Measurements from ENCODE around the gene OPHN1.
"Not testable (repeated sequence)": the region's sequence is repeated elsewhere in the genome, so short reads cannot be mapped to it uniquely, and the experiment has no call there.

Gene OPHN1

GRCh38 chrX:68287419-68287818 is 145.9 kb downstream of the OPHN1 start:
- no peak for DNase-seq (ENCODE audit: low spot score)
- Mint-ChIP-seq H3K27ac (no peak overlapping the region), H3K4me3 (no peak overlapping the region), H3K36me3 (ENCODE audit: low read depth) (no peaks in the 10 kb centered on the region), H3K27me3 (ENCODE audit: low read depth) (peaks cover 3% of the 10 kb centered on the region), H3K9me3 (no peaks in the 10 kb centered on the region), H3K4me1 (ENCODE audit: low read depth) (no peaks in the 10 kb centered on the region)

GRCh38 chrX:68286980-68287379 is 146.3 kb downstream of the OPHN1 start:
- Mint-ChIP-seq H3K27me3 (ENCODE audit: low read depth) (peaks cover 3% of the 10 kb centered on the region), H3K9me3 (no peaks in the 10 kb centered on the region), H3K4me1 (ENCODE audit: low read depth) (no peaks in the 10 kb centered on the region), H3K4me3 (no peak overlapping the region), H3K36me3 (ENCODE audit: low read depth) (no peaks in the 10 kb centered on the region), H3K27ac (no peak overlapping the region)
- no peak for DNase-seq (ENCODE audit: low spot score)

DNA sequence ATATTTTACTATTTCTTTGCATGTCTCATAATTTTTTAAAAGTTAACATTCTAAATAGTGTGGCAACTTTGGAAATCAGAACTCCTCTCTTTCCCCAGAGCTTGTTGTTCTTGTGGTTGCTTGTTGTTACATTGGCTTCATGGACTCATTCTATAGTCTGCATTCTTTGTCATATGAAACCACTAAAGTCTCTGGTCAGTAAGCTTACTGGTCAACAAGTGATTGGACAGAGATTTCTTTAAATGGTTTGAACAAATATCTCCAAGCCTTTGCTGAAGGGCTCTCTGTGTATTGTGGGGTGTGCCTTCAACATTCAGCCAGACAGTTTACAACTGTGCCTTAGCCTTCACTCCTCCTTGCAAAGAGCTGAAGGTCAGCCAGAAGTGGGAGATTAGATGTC is 147.2 kb downstream of the OPHN1 start:
- DNase-seq (ENCODE audit: low spot score): no peak
- no peaks in the 10 kb centered on the region for H3K9me3 Mint-ChIP-seq
- no peaks in the 10 kb centered on the region for H3K36me3 Mint-ChIP-seq (ENCODE audit: low read depth)
- H3K4me1 Mint-ChIP-seq (ENCODE audit: low read depth): no peaks in the 10 kb centered on the region
- no peak overlapping the region for H3K4me3 Mint-ChIP-seq
- peaks cover 3% of the 10 kb centered on the region for H3K27me3 Mint-ChIP-seq (ENCODE audit: low read depth)
- no peak overlapping the region for H3K27ac Mint-ChIP-seq

- Mint-ChIP-seq H3K36me3 (ENCODE audit: low read depth) (no peaks in the 10 kb centered on the region), H3K27ac (no peak overlapping the region), H3K9me3 (no peaks in the 10 kb centered on the region), H3K27me3 (ENCODE audit: low read depth) (peaks cover 3% of the 10 kb centered on the region), H3K4me3 (no peak overlapping the region), H3K4me1 (ENCODE audit: low read depth) (no peaks in the 10 kb centered on the region)
- no peak for DNase-seq (ENCODE audit: low spot score)
Observed at GRCh38 chrX:68284281-68284904, 148.9 kb downstream of the OPHN1 start.

DNA sequence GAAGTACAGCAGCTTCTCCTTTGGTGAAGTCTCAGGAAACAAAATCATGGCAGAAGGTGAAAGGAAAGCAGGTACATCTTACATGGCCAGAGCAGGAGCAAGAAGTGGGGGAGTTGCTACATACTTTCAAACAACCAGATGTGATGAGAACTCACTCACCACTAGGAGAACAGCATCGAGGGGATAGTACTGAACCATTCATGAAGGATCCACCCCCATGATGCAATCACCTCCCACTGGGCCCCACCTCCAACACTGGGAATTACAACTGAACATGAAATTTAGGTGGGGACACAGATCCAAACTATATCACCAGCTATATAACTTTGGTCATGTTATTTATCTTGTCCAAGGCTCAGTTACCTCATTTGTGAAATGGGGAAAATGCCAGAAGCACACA is 159.4 kb downstream of the OPHN1 start:
- no peak overlapping the region for H3K27ac Mint-ChIP-seq
- H3K4me3 Mint-ChIP-seq: no peak overlapping the region
- no peaks in the 10 kb centered on the region for H3K36me3 Mint-ChIP-seq (ENCODE audit: low read depth)
- DNase-seq (ENCODE audit: low spot score): no peak
- no peaks in the 10 kb centered on the region for H3K27me3 Mint-ChIP-seq (ENCODE audit: low read depth)
- H3K9me3 Mint-ChIP-seq: no peaks in the 10 kb centered on the region
- no peaks in the 10 kb centered on the region for H3K4me1 Mint-ChIP-seq (ENCODE audit: low read depth)

DNA sequence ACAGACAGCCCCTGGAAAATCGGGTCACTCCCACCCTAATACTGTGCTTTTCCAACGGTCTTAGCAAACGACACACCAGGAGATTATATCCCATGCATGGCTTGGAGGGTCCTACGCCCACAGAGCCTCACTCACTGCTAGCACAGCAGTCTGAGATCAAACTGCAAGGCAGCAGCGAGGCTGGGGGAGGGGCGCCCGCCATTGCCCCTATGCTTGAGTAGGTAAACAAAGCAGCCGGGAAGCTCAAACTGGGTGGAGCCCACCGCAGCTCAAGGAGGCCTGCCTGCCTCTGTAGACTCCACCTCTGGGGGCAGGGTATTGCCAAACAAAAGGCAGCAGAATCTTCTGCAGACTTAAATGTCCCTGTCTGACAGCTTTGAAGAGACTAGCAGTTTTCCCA is 168.5 kb downstream of the OPHN1 start:
- H3K4me3 Mint-ChIP-seq; H3K4me1 Mint-ChIP-seq (ENCODE audit: low read depth); H3K27me3 Mint-ChIP-seq (ENCODE audit: low read depth); H3K9me3 Mint-ChIP-seq; DNase-seq (ENCODE audit: low spot score); H3K27ac Mint-ChIP-seq; H3K36me3 Mint-ChIP-seq (ENCODE audit: low read depth): not testable (repeated sequence)

DNA sequence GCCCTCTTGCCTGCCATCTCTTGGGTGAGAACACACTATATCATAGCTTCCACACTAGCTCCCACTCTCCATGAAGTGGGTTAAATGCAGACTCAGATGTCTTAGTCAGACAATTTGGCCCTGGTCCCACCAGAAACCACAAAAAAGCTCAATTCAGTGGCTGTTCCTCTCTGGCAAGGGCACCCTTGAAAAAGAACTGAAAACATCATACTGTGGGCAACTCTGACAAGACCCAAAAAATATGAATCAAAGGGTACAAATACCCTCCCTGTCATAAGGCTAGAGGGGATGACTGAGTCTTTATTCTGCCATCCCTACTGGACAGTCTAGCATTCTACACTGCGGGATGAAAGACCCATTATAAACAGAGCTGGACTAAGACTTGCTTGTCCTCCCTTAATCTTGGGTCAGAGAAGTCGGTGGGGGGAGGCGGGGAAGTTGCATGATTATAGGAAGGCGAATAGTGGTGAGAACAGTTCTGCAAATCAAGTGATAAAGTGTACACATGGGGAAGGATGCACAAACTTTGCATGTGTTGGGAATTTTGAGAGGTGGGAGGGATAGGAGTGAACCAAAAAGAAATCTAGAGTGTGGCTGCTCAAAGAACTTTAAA is 172.1 kb downstream of the OPHN1 start:
- no peak for DNase-seq (ENCODE audit: low spot score)
- no peaks in the 10 kb centered on the region for H3K9me3 Mint-ChIP-seq
- no peaks in the 10 kb centered on the region for H3K27me3 Mint-ChIP-seq (ENCODE audit: low read depth)
- H3K27ac Mint-ChIP-seq: no peak overlapping the region
- no peaks in the 10 kb centered on the region for H3K36me3 Mint-ChIP-seq (ENCODE audit: low read depth)
- H3K4me1 Mint-ChIP-seq (ENCODE audit: low read depth): no peaks in the 10 kb centered on the region
- no peak overlapping the region for H3K4me3 Mint-ChIP-seq

- Mint-ChIP-seq H3K4me1 (ENCODE audit: low read depth) (no peaks in the 10 kb centered on the region), H3K9me3 (no peaks in the 10 kb centered on the region), H3K4me3 (no peak overlapping the region), H3K27ac (no peak overlapping the region), H3K36me3 (ENCODE audit: low read depth) (no peaks in the 10 kb centered on the region), H3K27me3 (ENCODE audit: low read depth) (no peaks in the 10 kb centered on the region)
- DNase-seq (ENCODE audit: low spot score): no peak
Observed at GRCh38 chrX:68256990-68257389, 176.3 kb downstream of the OPHN1 start.

- DNase-seq (ENCODE audit: low spot score): no peak
- H3K4me3 Mint-ChIP-seq: no peak overlapping the region
- H3K4me1 Mint-ChIP-seq (ENCODE audit: low read depth): no peaks in the 10 kb centered on the region
- no peaks in the 10 kb centered on the region for H3K9me3 Mint-ChIP-seq
- H3K36me3 Mint-ChIP-seq (ENCODE audit: low read depth): no peaks in the 10 kb centered on the region
- H3K27me3 Mint-ChIP-seq (ENCODE audit: low read depth): no peaks in the 10 kb centered on the region
- H3K27ac Mint-ChIP-seq: no peak overlapping the region
Observed at GRCh38 chrX:68254738-68255645, 178.3 kb downstream of the OPHN1 start.

GRCh38 chrX:68252664-68253063 is 180.6 kb downstream of the OPHN1 start:
- no peak for DNase-seq (ENCODE audit: low spot score)
- Mint-ChIP-seq H3K36me3 (ENCODE audit: low read depth) (no peaks in the 10 kb centered on the region), H3K27ac (no peak overlapping the region), H3K27me3 (ENCODE audit: low read depth) (no peaks in the 10 kb centered on the region), H3K4me1 (ENCODE audit: low read depth) (no peaks in the 10 kb centered on the region), H3K4me3 (no peak overlapping the region), H3K9me3 (no peaks in the 10 kb centered on the region)

DNA sequence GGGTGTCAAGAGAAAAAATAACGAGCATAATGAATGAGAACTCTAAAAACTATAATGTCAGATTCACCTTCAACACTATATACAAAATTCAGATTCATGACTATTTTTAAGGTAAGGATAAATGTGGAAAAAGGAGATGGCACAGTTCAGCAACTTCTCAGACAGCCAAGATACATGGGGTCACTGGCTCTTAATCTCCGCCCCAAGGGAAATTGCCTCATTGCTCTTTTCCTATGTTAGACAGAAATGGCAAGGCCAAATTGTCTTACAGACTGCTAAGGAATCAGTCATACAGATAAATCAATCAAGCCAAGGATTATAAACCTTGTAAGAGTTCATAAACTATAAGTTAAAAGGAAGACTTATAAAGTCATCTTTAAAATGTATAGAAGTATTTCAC is 183.4 kb downstream of the OPHN1 start:
- H3K27ac Mint-ChIP-seq: no peak overlapping the region

DNA sequence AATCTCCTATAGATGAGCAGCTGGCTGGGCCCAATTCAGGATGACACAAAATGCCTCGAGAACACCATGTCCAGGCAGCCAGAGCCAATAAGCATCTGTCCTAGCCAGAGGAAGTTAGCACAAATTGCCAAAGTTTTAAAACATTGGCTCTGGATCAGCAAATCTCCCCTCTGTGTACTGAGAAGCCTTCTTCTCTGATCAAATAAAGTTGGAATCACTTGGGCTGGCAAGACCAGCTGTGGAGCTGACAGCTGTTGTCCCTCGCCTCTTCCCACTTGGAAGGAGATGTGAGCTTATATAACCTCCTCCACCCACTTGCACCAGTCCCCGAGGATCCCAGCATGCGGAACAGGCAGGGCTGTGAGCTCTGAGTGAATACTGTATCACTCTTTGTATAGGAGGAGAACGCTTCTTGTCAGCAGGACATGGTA is 183.9 kb downstream of the OPHN1 start:
- no peaks in the 10 kb centered on the region for H3K27me3 Mint-ChIP-seq (ENCODE audit: low read depth)
- no peaks in the 10 kb centered on the region for H3K9me3 Mint-ChIP-seq
- no peaks in the 10 kb centered on the region for H3K4me1 Mint-ChIP-seq (ENCODE audit: low read depth)
- no peaks in the 10 kb centered on the region for H3K36me3 Mint-ChIP-seq (ENCODE audit: low read depth)
- no peak overlapping the region for H3K27ac Mint-ChIP-seq
- DNase-seq (ENCODE audit: low spot score): no peak
- no peak overlapping the region for H3K4me3 Mint-ChIP-seq

More for the DNA sequence above, 183.4 kb downstream of the OPHN1 start:
- no peak for DNase-seq (ENCODE audit: low spot score)
- no peaks in the 10 kb centered on the region for H3K9me3 Mint-ChIP-seq
- no peaks in the 10 kb centered on the region for H3K4me1 Mint-ChIP-seq (ENCODE audit: low read depth)
- H3K27me3 Mint-ChIP-seq (ENCODE audit: low read depth): no peaks in the 10 kb centered on the region
- H3K36me3 Mint-ChIP-seq (ENCODE audit: low read depth): no peaks in the 10 kb centered on the region
- no peak overlapping the region for H3K4me3 Mint-ChIP-seq

GRCh38 chrX:68238568-68238967 is 194.7 kb downstream of the OPHN1 start:
- Mint-ChIP-seq H3K4me1 (ENCODE audit: low read depth) (no peaks in the 10 kb centered on the region), H3K27me3 (ENCODE audit: low read depth) (no peaks in the 10 kb centered on the region), H3K27ac (no peak overlapping the region), H3K9me3 (no peaks in the 10 kb centered on the region), H3K36me3 (ENCODE audit: low read depth) (no peaks in the 10 kb centered on the region), H3K4me3 (no peak overlapping the region)
- DNase-seq (ENCODE audit: low spot score): no peak

GRCh38 chrX:68234171-68234910 is 199.0 kb downstream of the OPHN1 start:
- Mint-ChIP-seq H3K27ac (no peak overlapping the region), H3K4me1 (ENCODE audit: low read depth) (no peaks in the 10 kb centered on the region), H3K4me3 (no peak overlapping the region), H3K27me3 (ENCODE audit: low read depth) (no peaks in the 10 kb centered on the region), H3K9me3 (no peaks in the 10 kb centered on the region), H3K36me3 (ENCODE audit: low read depth) (no peaks in the 10 kb centered on the region)
- no peak for DNase-seq (ENCODE audit: low spot score)

Measured in T-helper 2 cell treated with Interferon-gamma antibody and Interleukin-4, amounts not matched to agents 5 μg/mL and 100 μg/mL, for 36 hours (primary cell).